ENCODE data around the gene RABL6. TPM values are rescaled to one million over a fixed set of nuclear protein-coding genes. Genes with fewer than 3 reads are reported as not detected.

Gene RABL6
- total RNA-seq, 2 experiments from 2014 or later: 46.4 to 48.5 TPM

GRCh38 chr9:136854113-136854841 lies 46.5 kb downstream of the RABL6 start:
- DNase-seq: peak in 2 of 14 experiments; percentile 0 to 27
- Histone ChIP-seq H3K27ac (ENCODE audit: low read depth in 1 of 2, low read length in 2 of 2) (no peak overlapping the region), H3K36me3 (ENCODE audit: insufficient read depth, low read length) (peaks cover 10% of the 10 kb centered on the region), H3K4me3 (ENCODE audit: low read length) (no peak overlapping the region), H3K27me3 (ENCODE audit: control insufficient read depth in 1 of 2, insufficient read depth in 2 of 2, low read length in 2 of 2) (no peaks in the 10 kb centered on the region), H3K4me1 (ENCODE audit: insufficient read depth, low read length) (peaks cover 13% of the 10 kb centered on the region), H3K9me3 (ENCODE audit: control insufficient read depth in 1 of 2, insufficient read depth in 1 of 2, low read length in 2 of 2) (no peaks in the 10 kb centered on the region)
- Mint-ChIP-seq H3K9me3 (no peaks in the 10 kb centered on the region), H3K36me3 (ENCODE audit: low read depth) (peaks cover under 1% of the 10 kb centered on the region), H3K4me3 (no peak overlapping the region), H3K27me3 (peaks cover under 1% of the 10 kb centered on the region), H3K4me1 (ENCODE audit: low read depth) (peaks cover under 1% of the 10 kb centered on the region), H3K27ac (no peak overlapping the region)
- TF ChIP-seq, protein P1, sequence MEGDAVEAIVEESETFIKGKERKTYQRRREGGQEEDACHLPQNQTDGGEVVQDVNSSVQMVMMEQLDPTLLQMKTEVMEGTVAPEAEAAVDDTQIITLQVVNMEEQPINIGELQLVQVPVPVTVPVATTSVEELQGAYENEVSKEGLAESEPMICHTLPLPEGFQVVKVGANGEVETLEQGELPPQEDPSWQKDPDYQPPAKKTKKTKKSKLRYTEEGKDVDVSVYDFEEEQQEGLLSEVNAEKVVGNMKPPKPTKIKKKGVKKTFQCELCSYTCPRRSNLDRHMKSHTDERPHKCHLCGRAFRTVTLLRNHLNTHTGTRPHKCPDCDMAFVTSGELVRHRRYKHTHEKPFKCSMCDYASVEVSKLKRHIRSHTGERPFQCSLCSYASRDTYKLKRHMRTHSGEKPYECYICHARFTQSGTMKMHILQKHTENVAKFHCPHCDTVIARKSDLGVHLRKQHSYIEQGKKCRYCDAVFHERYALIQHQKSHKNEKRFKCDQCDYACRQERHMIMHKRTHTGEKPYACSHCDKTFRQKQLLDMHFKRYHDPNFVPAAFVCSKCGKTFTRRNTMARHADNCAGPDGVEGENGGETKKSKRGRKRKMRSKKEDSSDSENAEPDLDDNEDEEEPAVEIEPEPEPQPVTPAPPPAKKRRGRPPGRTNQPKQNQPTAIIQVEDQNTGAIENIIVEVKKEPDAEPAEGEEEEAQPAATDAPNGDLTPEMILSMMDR (IDR thresholded peaks at IDR 0.05): no peak
- intact Hi-C loops (cut with DNase I, micrococcal nuclease): no loop called here
- CTCF ChIA-PET: no interaction called here
- POLR2A ChIA-PET: no interaction called here
- no peak for ATAC-seq (ENCODE audit: poor library complexity)

GRCh38 chr9:136854842-136855460 lies 47.2 kb downstream of the RABL6 start:
- Mint-ChIP-seq H3K27me3 (no peaks in the 10 kb centered on the region), H3K4me3 (no peak overlapping the region), H3K27ac (no peak overlapping the region), H3K4me1 (ENCODE audit: low read depth) (no peaks in the 10 kb centered on the region), H3K36me3 (ENCODE audit: low read depth) (no peaks in the 10 kb centered on the region), H3K9me3 (no peaks in the 10 kb centered on the region)
- no peak overlapping the region for H3K4me3 ChIP-seq (ENCODE audit: low read length)
- H3K9me3 ChIP-seq (ENCODE audit: control insufficient read depth in 1 of 2, insufficient read depth in 1 of 2, low read length in 2 of 2): no peaks in the 10 kb centered on the region
- POLR2A ChIA-PET: no interaction called here
- peaks cover 10% of the 10 kb centered on the region for H3K36me3 ChIP-seq (ENCODE audit: insufficient read depth, low read length)
- intact Hi-C loops (cut with DNase I, micrococcal nuclease): no loop called here
- ATAC-seq (ENCODE audit: poor library complexity) (no peak), DNase-seq (peak in 2 of 14 experiments; percentile 0 to 22)
- no peak overlapping the region for H3K27ac ChIP-seq (ENCODE audit: low read depth in 1 of 2, low read length in 2 of 2)
- TF ChIP-seq, protein P1 (IDR thresholded peaks at IDR 0.05): no peak
- peaks cover 8% of the 10 kb centered on the region for H3K4me1 ChIP-seq (ENCODE audit: insufficient read depth, low read length)
- no peaks in the 10 kb centered on the region for H3K27me3 ChIP-seq (ENCODE audit: control insufficient read depth in 1 of 2, insufficient read depth in 2 of 2, low read length in 2 of 2)
- CTCF ChIA-PET: no interaction called here

GRCh38 chr9:136855461-136856078 lies 47.8 kb downstream of the RABL6 start:
- intact Hi-C loops (cut with DNase I, micrococcal nuclease): no loop called here
- no peak overlapping the region for H3K4me3 ChIP-seq (ENCODE audit: low read length)
- Mint-ChIP-seq H3K27ac (no peak overlapping the region), H3K4me3 (no peak overlapping the region), H3K36me3 (ENCODE audit: low read depth) (no peaks in the 10 kb centered on the region), H3K4me1 (ENCODE audit: low read depth) (no peaks in the 10 kb centered on the region), H3K9me3 (no peaks in the 10 kb centered on the region), H3K27me3 (no peaks in the 10 kb centered on the region)
- H3K36me3 ChIP-seq (ENCODE audit: insufficient read depth, low read length): peaks cover 8% of the 10 kb centered on the region
- DNase-seq (peak in 2 of 14 experiments; percentile 1 to 22), ATAC-seq (ENCODE audit: poor library complexity) (no peak)
- H3K27me3 ChIP-seq (ENCODE audit: control insufficient read depth in 1 of 2, insufficient read depth in 2 of 2, low read length in 2 of 2): no peaks in the 10 kb centered on the region
- no peak overlapping the region for H3K27ac ChIP-seq (ENCODE audit: low read depth in 1 of 2, low read length in 2 of 2)
- peaks cover 3% of the 10 kb centered on the region for H3K4me1 ChIP-seq (ENCODE audit: insufficient read depth, low read length)
- POLR2A ChIA-PET: no interaction called here
- CTCF ChIA-PET: no interaction called here
- TF ChIP-seq, protein P1 (IDR thresholded peaks at IDR 0.05): no peak
- H3K9me3 ChIP-seq (ENCODE audit: control insufficient read depth in 1 of 2, insufficient read depth in 1 of 2, low read length in 2 of 2): no peaks in the 10 kb centered on the region

Data from CD4-positive, alpha-beta T cell (primary cell).